ENCODE data around the gene CHIC2. TPM values are rescaled to one million over a fixed set of nuclear protein-coding genes. Genes with fewer than 3 reads are reported as not detected.

Gene CHIC2
- total RNA-seq, 1 donor from 2014 or later: 12.8 TPM

GRCh38 chr4:54063229-54063628, 1.2 kb downstream of the CHIC2 start:
- peak overlapping the region; percentile 80 for H2AFZ ChIP-seq (replicated peaks)
- H3K4me1 ChIP-seq: peaks cover 14% of the 10 kb centered on the region
- peak overlapping the region; percentile 92 for H3K4me3 ChIP-seq
- TF ChIP-seq, protein P1, sequence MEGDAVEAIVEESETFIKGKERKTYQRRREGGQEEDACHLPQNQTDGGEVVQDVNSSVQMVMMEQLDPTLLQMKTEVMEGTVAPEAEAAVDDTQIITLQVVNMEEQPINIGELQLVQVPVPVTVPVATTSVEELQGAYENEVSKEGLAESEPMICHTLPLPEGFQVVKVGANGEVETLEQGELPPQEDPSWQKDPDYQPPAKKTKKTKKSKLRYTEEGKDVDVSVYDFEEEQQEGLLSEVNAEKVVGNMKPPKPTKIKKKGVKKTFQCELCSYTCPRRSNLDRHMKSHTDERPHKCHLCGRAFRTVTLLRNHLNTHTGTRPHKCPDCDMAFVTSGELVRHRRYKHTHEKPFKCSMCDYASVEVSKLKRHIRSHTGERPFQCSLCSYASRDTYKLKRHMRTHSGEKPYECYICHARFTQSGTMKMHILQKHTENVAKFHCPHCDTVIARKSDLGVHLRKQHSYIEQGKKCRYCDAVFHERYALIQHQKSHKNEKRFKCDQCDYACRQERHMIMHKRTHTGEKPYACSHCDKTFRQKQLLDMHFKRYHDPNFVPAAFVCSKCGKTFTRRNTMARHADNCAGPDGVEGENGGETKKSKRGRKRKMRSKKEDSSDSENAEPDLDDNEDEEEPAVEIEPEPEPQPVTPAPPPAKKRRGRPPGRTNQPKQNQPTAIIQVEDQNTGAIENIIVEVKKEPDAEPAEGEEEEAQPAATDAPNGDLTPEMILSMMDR (IDR thresholded peaks at IDR 0.05): no peak
- no peak for TF ChIP-seq EZH2phosphoT487 (IDR thresholded peaks at IDR 0.05)
- no peak for TF ChIP-seq EZH2 (IDR thresholded peaks at IDR 0.05)
- Mint-ChIP-seq H3K27ac (peak overlapping the region; percentile 48), H3K4me3 (peak overlapping the region; percentile 93), H3K36me3 (no peaks in the 10 kb centered on the region), H3K4me1 (peaks cover 41% of the 10 kb centered on the region), H3K9me3 (no peaks in the 10 kb centered on the region), H3K27me3 (ENCODE audit: insufficient read depth, low read depth) (peaks cover 3% of the 10 kb centered on the region)
- H3K79me2 ChIP-seq (ENCODE audit: low read depth): peaks cover 45% of the 10 kb centered on the region
- H3K27me3 ChIP-seq: peaks cover 23% of the 10 kb centered on the region
- H4K20me1 ChIP-seq (ENCODE audit: low read depth): peaks cover 46% of the 10 kb centered on the region
- peaks cover 3% of the 10 kb centered on the region for H3F3A ChIP-seq (ENCODE audit: low read depth)
- H3K4me2 ChIP-seq: peak overlapping the region; percentile 87
- peak overlapping the region; percentile 84 for H3K9ac ChIP-seq
- H3K36me3 ChIP-seq: no peaks in the 10 kb centered on the region
- H3K9me3 ChIP-seq (ENCODE audit: low read depth): no peaks in the 10 kb centered on the region
- no peak for DNase-seq (ENCODE audit: low spot score)
- no peak overlapping the region for H3K27ac ChIP-seq

DNA sequence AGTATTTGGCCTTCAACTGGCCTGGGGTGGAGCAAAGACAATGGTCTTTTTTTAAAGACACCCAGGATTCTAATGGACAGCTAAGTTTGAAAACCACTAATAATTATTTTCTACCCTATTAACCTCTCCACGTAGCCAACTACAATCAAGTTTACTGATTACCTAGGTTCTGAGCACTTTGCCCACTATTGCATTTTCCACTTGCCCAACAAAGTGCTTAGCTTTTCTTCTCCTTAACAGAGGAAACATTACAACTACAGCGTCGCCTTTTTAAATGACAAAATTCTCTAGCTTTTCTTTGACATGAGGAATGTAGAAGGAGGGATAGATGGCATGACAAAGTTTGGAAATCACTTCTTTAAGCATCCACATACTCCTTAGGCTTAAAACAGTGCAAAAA, 2.0 kb downstream of the CHIC2 start:
- Mint-ChIP-seq H3K27ac (no peak overlapping the region), H3K4me3 (peak overlapping the region; percentile 93), H3K36me3 (no peaks in the 10 kb centered on the region), H3K4me1 (peaks cover 45% of the 10 kb centered on the region), H3K9me3 (no peaks in the 10 kb centered on the region), H3K27me3 (ENCODE audit: insufficient read depth, low read depth) (peaks cover 3% of the 10 kb centered on the region)
- no peaks in the 10 kb centered on the region for H3K36me3 ChIP-seq
- H4K20me1 ChIP-seq (ENCODE audit: low read depth): peaks cover 54% of the 10 kb centered on the region
- H3K27me3 ChIP-seq: peaks cover 17% of the 10 kb centered on the region
- TF ChIP-seq, protein P1 (IDR thresholded peaks at IDR 0.05): no peak
- peak overlapping the region; percentile 87 for H3K4me2 ChIP-seq
- H3K9ac ChIP-seq: no peak overlapping the region
- DNase-seq (ENCODE audit: low spot score): no peak
- peaks cover 14% of the 10 kb centered on the region for H3K4me1 ChIP-seq
- H3K79me2 ChIP-seq (ENCODE audit: low read depth): peaks cover 49% of the 10 kb centered on the region
- H3F3A ChIP-seq (ENCODE audit: low read depth): peaks cover 3% of the 10 kb centered on the region
- no peak overlapping the region for H2AFZ ChIP-seq (replicated peaks)
- no peaks in the 10 kb centered on the region for H3K9me3 ChIP-seq (ENCODE audit: low read depth)
- peak overlapping the region; percentile 92 for H3K4me3 ChIP-seq
- H3K27ac ChIP-seq: no peak overlapping the region

DNA sequence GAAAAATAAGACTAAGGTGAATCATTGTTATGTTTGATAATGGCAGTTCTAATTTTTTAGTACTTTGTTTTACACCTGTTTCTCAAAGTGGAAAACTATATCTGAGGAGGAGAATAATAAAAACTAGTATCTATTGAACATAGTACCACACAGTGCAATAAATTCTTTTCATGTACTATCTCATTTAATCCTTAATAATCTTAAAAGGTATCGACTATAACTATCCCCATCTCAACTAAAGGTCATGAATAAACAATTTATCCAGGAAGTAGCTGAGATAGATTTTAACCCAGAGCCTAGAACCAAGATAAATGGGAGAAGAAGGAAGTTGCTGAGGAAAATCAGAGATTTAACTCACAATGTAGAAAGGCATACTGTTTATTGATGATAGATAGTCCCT, 2.5 kb downstream of the CHIC2 start:
- H3K36me3 ChIP-seq: no peaks in the 10 kb centered on the region
- peaks cover 14% of the 10 kb centered on the region for H3K27me3 ChIP-seq
- H3K36me3 Mint-ChIP-seq: no peaks in the 10 kb centered on the region
- peaks cover 45% of the 10 kb centered on the region for H3K4me1 Mint-ChIP-seq
- no peak overlapping the region for H3K27ac Mint-ChIP-seq
- peaks cover 3% of the 10 kb centered on the region for H3K27me3 Mint-ChIP-seq (ENCODE audit: insufficient read depth, low read depth)
- no peak overlapping the region for H3K27ac ChIP-seq
- no peak overlapping the region for H2AFZ ChIP-seq (replicated peaks)
- DNase-seq (ENCODE audit: low spot score): no peak
- peaks cover 3% of the 10 kb centered on the region for H3F3A ChIP-seq (ENCODE audit: low read depth)
- H3K4me2 ChIP-seq: peak overlapping the region; percentile 87
- H3K4me1 ChIP-seq: peaks cover 14% of the 10 kb centered on the region
- H3K9ac ChIP-seq: no peak overlapping the region
- H3K4me3 ChIP-seq: no peak overlapping the region
- TF ChIP-seq, protein P1 (IDR thresholded peaks at IDR 0.05): no peak
- no peaks in the 10 kb centered on the region for H3K9me3 ChIP-seq (ENCODE audit: low read depth)
- H3K79me2 ChIP-seq (ENCODE audit: low read depth): peaks cover 54% of the 10 kb centered on the region
- peaks cover 60% of the 10 kb centered on the region for H4K20me1 ChIP-seq (ENCODE audit: low read depth)
- H3K4me3 Mint-ChIP-seq: peak overlapping the region; percentile 61
- no peaks in the 10 kb centered on the region for H3K9me3 Mint-ChIP-seq
